NT2/D1 (cell line): ENCODE measurements around the gene CASP10.

Experiments used
- SUZ12 ChIP-seq: IDR thresholded peaks from 2 replicates; pipeline ENCODE4 v1.6.1; 2011; ENCODE audit not compliant: insufficient read length, insufficient read depth; ENCODE audit errors: extremely low read depth
- YY1 ChIP-seq: IDR thresholded peaks from 2 replicates; pipeline ENCODE4 v1.6.1; 2011; ENCODE audit not compliant: insufficient read length, insufficient read depth
- ZNF274 ChIP-seq: IDR thresholded peaks from 2 replicates; pipeline ENCODE4 v1.6.1; 2011; ENCODE audit warnings: mild to moderate bottlenecking, low read depth, low read length

DNA sequence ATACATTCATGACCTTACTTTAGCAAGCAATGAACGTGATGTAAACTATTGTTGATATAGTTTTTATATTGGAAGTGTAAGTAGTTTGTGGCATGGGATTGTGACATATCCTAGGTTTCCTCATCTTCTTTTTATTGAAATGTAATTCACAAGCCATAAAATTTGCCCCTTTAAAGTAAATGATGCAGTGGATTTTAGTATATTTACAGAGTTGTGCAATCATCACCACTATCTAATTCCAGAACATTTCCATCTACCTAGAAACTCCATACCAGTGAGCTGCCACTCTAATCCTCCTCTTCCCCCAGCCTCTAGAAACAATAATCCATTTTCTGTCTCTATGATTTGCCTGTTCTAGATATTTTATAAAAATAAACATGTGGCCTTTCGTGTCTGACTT is 10.7 kb upstream of the CASP10 start:
- TF ChIP-seq ZNF274 (no peak), YY1 (no peak), SUZ12 (no peak)
